ENCODE data around the gene COL9A3.
"Not testable (repeated sequence)": the region's sequence is repeated elsewhere in the genome, so short reads cannot be mapped to it uniquely, and the experiment has no call there.

The COL9A3 gene

GRCh38 chr20:62838128-62838891 is 21.5 kb downstream of the COL9A3 start:
- no peak for DNase-seq

DNA sequence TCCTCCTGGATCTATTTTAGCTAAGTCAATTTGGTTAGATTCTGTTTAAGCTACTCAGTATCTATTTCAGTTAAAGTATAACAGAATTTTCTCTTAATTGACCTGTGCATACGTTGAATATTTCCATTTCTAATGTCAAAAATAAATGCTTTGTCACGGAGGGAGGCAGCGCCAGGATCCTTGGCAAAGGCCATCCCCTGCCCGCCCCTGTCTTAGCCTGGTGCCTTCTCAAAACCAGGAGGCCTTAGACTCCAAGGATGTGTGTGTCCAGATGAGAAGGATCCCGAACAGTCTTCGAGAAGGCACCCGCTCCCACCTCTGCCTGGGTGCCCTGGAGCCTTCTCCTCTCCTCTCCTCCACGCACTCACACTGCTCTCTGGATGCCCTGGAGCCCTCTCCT is 22.4 kb downstream of the COL9A3 start:
- no peak for DNase-seq

- DNase-seq = no peak
Observed at GRCh38 chr20:62839816-62840215, 23.0 kb downstream of the COL9A3 start.

- DNase-seq = no peak
Observed at GRCh38 chr20:62840244-62841197, 23.7 kb downstream of the COL9A3 start.

DNA sequence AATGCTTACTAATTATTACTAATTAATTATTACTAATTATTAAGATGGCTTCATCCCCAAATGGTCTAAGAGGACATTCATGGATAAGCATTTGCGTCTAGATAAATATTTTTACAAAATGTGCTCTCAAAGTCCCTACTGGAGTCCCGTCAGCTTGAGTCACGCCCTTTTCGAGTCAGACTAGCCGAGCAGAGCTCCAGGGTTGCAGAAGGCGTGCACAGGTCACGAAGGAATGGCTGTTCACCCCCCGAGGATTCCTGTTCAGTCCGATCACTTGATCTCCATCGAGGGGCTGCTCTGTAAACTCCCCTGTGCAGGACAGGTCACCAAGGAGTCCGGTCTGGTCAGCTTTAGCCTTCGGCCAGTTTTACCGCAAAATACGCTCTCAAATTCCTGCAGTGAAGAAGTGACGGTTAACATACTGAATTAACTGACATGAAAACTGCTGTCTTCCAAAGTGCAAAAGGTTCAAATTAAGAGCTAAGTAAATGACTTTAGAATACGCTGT is 24.9 kb downstream of the COL9A3 start:
- DNase-seq = no peak

- no peak for DNase-seq
Observed at GRCh38 chr20:62843656-62844055, 26.8 kb downstream of the COL9A3 start.

GRCh38 chr20:62844182-62844581 is 27.3 kb downstream of the COL9A3 start:
- no peak for DNase-seq

GRCh38 chr20:62845416-62846160 is 28.7 kb downstream of the COL9A3 start:
- no peak for DNase-seq

DNA sequence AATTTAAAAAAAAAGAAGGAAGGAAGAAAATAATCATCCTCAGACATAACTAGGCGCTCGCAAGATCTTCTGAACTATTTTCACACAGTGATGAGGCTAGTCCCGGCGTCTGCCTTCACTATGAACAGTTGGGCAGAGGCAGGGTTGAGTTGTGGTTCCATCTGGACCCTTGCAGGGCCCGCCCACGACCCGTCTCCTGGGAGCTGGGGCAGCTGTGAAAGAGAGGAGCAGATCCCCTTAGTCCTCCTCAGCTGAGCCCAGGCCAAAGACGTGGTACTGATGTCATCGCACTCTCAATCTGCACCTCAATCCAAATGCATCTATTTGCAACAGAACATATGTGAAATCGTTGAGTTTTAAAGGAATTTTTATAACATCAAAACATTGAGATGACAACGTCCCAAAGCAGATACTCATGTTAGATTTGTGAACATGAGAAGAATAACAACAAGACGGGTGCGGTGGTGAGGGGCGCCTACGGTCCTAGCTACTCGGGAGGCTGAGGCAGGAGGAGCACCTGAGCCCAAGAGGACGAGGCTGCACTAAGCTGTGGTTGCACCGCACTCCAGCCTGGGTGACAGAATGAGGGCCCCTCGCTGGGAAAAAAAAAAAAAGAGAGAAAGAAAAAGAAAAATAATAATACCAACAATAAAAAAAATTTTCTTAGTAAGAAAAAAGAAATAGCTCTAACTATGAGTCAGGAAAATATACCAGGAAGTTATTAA is 29.5 kb downstream of the COL9A3 start:
- no peak for DNase-seq

- DNase-seq = not testable (repeated sequence)
Observed at GRCh38 chr20:62848917-62849316, 32.1 kb downstream of the COL9A3 start.

DNA sequence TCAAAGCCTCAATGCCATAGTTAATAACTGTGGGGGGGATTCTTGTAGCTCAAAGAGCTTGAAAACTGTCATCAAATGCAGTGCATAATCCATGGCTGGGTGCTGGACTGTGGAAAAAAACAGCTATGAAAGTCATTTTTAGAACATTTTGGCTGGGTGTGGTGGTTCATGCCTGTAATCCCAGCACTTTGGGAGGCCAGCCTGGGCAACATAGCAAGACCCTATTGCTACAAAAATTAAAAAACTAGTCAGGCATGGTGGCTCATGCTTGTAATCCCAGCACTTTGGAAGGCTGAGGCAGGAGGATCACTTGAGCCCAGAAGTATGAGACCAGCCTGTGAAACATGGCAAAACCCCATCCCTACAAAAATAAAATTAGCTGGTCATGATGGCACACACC is 32.6 kb downstream of the COL9A3 start:
- DNase-seq = no peak

DNA sequence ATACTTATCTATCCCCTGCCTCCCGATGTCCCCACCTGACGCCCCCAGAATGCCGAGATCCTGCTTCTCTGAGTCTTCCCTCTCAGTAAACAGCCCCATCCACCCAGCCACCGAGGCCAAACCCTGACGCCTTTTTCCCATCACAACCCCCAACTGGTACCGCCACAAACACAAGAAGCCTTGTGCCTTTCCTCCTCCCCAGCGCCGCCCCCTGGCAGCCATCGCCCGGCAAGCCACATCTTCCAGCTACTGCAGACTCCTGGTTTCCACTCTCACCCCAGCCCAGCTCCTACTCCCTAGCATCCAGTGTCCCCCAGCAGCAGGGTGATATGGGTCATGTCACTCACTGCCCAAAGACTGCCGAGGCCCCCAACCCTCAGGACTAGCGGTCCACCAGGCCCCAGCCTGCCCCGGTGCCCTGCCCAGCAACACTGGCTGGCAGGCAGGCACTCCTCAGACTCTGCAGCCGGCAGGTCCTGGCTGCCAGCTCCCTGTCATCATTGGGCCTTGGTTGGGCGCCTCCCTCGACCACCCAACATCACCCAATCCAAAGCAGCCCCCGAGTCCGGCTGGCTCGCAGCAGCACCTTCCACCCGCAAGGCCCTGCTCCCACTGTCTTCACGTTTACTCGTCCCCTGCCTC is 33.6 kb downstream of the COL9A3 start:
- DNase-seq = no peak

- no peak for DNase-seq
Observed at GRCh38 chr20:62852196-62852595, 35.3 kb downstream of the COL9A3 start.

DNA sequence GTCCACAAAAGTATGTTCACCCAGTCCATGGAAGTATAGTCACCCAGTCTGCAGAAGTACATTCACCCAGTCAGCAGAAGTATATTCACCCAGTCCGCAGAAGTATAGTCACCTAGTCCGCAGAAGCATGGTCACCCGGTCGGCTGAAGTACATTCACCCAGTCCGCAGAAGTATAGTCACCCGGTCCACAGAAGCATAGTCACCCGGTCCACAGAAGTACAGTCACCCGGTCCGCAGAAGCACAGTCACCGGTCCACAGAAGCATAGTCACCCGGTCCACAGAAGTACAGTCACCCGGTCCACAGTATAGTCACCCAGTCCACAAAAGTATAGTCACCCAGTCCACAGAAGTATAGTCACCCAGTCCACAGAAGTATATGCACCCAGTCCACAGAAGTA is 36.0 kb downstream of the COL9A3 start:
- no peak for DNase-seq

DNA sequence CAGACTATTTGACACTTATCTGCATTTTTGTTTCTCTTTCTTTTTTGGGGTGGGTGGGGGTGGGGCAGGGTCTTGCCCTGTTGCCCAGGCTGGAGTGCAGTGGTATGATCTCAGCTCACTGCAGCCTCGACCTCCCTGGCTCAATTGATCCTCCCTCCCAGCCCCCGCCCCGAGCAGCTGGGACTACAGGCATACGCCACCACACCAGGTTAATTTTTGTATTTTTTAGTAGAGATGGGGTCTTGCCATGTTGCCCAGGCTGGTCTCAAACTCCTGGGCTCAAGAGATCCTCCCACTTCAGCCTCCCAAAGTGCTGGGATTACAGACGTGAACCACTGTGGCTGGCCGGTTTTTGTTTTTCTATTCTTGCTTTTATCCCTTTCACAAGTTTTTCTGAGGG is 36.5 kb downstream of the COL9A3 start:
- not testable (repeated sequence) for DNase-seq

DNA sequence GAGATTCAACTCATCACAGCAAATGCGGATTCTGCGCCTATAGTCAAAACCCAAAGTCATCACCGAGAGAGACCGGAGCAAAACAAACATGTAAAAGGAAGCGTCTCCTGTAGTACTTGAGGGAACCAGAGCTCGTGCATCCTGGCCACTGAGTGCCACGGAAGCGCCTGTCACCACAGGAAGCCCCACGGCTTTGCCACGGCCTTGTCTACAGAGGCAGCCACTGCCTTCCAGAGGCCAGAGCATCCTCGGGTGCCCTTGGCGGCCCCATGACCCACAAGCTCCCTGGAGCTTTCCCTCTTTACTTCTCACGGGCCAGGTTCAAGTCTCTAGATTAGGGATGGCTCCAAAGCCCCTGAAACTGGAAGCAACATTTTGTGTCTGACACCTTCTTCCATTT is 37.3 kb downstream of the COL9A3 start:
- no peak for DNase-seq

GRCh38 chr20:62855120-62855519 is 38.3 kb downstream of the COL9A3 start:
- no peak for DNase-seq

GRCh38 chr20:62856931-62857619 is 40.2 kb downstream of the COL9A3 start:
- DNase-seq = no peak

DNA sequence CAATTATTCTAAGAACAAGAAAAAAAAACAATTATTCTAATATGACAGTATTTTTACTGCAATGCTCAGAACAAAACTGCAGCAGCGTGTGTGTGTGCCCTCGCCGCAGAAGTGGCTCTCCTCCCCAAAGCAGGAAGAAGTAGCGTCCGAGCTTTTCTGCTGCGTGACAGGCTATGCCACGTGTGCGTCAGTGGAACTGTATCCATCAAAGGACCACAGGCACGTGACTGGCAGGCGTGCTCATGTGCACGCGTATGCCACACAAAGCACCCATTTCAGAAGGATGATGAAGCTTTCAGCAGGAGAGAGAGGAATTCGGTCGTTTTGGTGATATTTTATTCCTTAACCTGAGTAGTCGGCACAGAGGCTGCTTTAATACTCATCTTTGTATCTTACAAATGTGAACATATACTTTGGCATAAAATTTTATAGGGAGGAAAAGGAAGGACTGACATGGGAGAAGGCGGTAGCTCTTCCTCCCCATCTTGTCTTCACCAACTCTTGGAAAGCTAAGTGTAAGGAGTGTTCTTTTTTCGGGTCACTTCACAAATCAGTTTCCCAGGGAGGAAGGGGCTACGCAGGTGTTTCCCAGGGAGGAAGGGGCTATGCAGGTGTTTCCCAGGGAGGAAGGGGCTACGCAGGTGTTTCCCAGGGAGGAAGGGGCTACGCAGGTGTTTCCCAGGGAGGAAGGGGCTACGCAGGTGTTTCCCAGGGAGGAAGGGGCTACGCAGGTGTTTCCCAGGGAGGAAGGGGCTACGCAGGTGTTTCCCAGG is 41.4 kb downstream of the COL9A3 start:
- DNase-seq = no peak

GRCh38 chr20:62859721-62860120 is 42.9 kb downstream of the COL9A3 start:
- no peak for DNase-seq

Data from activated gamma-delta T cell (primary cell).